GM19351 (cell line): ENCODE measurements around the gene CLDN11.

Experiments
- ATAC-seq: cut with Tn5 transposase; IDR thresholded peaks from one replicate; pipeline ENCODE4 v1.9.1; 2021; ENCODE audit warnings: mild to moderate bottlenecking, moderate library complexity; ENCODE audit not compliant: unreplicated experiment

The CLDN11 gene

DNA sequence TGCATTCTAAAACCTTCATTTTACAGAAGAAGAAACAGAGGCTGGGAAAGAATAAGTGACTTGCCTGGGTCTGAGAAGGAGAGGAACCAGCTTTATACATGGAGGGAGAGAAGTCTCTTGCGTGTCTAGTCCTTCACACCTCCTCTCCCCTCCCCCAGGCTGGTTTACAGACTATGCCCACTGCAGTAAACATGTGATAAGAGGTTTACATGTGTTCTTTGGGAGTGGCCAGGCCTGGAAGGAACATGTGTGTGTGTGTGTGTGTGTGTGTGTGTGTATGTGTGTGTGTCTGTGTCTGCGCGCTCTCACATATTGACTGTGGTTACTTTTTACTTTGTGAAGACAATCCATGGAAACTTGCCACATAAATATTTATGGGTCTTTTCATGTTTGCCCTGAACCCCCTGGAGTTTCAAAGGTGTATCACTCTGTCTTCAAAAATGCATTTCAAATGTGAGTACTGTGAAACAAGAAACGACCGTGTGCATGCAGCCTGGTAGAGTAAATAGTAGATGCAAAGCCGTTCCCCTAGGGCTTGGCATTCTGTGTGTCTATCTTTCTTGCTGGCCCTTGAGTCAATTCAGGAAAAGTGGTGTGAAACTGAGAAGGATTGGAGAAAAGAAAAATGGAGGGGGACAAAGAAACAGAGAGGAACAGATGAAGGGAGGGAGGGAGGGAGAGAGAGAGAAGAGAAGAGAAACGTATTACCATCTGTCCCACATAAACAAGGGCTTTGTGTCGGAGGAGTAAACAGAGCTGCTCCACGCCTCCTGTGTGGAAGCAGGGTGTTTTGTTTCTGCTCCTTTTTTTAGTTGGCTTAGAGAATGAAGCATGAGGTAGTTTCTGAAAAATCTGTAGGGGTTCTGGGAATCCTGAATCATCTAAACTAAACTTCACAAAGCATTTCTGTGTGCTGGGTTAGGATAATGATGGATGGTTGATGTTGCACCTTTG lies 51.7 kb downstream of the CLDN11 start:
- ATAC-seq: no peak

DNA sequence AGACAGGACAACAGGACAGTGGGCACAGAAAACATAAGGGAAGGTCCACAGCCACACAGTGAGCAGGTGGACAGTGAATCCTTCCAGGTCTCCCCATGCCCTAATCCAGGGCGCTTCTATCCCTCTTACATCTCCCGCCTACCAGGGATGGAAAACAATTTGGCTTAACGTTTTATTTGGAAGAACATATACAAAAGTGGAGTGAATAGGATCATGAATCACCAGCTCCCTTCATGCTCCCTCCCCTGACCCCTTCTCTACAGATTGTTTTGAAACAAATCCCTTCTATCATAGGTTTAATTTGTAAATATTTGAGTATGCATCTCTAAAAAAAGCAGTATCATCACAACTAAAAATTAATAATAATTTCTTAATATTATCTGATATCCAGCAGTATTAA lies 52.5 kb downstream of the CLDN11 start:
- ATAC-seq: no peak

DNA sequence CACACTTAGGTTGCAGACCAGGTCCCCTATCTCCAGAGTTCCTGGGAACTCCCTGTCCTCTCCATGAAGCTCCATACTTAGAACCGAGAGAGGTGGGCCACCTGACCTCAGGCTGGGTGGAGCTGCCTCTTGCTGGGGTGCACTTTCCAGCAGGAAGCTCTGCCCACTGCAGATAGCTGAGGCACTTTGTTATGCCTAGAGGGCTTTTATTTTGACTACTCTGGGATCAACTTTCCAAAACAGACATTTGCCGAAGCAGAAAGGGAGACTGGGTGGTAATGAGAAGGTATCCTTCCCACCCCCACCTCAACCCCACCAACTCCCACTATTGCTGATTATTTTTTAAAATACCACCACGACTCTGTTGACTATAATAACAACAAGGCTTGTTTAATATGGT lies 54.7 kb downstream of the CLDN11 start:
- no peak for ATAC-seq

DNA sequence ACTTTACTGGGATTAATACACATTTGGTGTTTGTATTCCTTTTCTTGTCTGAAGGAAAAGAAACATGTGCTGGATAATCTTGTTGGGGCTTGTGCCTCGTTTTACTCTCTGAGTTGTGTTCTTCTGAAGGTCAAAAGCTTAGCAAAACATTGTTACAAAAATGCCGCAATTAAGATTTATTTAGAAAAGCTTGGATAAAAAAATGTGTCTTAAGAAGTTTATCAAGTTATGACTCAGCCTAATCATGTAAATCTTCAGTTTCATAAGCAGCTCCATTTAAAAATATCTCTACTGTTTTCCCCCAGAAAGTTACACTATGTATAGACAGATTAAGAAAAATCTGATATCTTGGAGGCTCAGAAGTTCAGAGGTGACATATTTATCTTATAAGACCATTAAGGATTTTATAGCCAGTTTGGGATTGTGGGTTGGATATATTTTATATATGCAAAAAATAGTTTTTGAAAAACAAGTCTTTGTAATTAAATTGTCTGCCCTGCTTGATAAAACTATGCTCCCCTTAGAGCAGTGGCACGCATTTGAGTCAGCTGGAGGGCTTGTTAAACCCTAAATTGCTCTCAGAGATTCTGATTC lies 56.5 kb downstream of the CLDN11 start:
- no peak for ATAC-seq

DNA sequence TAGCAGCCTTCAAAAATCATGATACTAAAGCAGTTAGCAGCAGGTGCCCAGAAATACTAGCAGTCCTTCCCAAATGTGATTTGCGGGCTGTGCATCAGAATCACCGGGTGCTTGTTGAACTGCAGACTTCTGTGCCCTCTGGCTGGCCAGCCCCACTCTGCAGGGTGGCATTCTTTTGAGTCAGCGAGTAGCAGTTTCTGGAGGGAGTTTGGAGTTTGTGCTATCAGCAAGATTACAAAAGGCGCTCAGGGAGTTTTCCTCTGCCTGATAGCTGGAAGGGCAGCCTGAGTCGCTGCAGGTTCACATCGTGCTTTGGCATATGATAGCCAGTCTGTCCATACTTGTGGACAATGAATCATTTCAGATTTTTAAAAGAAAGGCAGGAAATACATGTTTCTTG lies 57.6 kb downstream of the CLDN11 start:
- no peak for ATAC-seq

DNA sequence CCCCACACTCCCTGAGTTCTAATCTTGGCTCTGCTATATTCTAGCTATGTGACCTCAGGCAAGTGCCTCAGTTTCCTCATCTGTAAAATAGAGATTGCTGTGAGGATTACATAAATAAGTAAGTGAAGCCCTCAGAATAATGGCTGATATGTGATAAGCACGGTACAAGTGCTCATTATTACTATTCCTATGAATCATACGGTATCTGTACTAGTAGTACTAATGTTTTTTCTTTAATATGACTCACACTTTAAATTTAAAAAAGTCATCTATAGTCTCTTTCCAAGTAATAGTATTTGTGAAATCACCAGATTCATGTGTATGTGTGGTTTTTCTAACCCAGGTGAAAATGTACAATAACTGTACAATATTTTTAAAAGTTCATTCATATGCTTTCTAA lies 58.7 kb downstream of the CLDN11 start:
- no peak for ATAC-seq

DNA sequence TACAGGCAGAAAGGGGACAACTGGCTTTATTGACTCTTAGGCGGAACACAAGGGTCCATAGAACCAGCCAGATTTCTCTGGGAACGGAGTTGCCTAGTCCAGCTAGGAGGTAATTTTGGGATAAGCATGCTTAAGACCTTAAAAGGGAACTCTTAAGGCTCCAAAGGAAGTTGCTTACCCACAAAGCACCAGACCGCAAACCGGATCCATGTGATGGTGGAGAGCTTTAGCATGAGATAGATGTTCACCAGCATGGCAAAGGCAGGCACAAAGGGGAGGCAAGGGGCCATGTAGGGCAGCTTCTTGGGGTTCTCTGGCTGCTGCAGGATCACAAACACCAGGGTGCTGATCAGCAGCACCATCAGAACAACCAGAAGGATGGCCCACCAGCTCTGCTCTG lies 61.4 kb downstream of the CLDN11 start:
- no peak for ATAC-seq

DNA sequence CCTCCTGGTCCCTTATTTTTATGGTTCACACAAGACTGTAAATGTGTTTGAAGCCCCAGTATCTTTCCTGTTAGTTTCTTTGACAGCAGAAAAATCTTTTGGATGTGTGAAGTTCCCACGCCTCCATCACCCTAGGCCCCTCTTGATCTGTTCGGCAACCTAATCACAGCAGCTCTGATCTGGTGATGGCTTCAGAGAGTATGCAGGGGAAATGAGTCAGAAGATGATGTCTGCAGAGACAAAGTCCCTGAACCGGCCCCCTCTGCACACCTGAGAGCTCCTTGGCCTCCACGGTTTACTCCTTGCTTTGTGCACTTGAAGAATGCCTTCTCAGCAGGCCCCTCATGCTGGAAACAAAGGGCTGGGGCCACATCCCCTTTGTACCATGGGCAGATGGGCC lies 63.5 kb downstream of the CLDN11 start:
- ATAC-seq: no peak

DNA sequence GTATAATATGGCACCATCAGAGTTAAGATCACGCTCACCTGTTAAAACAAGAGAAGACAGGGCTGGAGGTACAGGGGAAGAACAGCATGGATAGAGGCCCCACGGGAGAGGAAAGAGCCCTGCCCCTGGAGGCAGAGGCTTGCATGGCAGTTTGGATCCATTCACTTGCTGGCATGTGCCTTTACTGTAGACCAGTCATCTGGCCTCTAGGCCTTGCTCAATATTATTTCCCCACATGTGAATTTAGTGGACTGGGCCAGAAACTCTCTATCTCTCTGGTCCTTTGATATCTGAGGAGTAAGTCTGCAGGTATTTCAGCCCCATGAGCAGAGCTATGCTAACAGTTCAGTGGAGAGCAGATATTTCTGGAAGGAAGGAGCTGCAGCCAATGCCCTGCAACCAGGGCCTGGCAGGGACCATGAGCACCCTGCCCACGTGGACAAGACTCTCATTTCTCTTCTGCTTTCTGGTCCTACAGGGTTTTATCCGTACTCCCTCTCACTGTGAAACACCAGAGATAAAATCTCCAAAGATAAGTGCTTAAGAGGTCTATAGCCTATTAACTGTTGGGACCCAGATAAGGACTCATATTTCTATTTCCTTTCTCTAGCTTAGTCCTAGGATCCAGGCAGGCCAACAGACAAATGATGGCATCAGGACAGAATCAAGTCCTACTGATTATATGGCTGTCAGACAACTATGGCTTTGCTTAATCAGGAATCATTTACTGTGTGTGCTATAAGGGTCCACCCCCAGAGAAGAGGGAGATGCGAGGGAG lies 65.0 kb downstream of the CLDN11 start:
- ATAC-seq: no peak
